ENCODE results near the gene POC1A.
"Not testable (repeated sequence)": the region's sequence is repeated elsewhere in the genome, so short reads cannot be mapped to it uniquely, and the experiment has no call there.

Gene POC1A

DNA sequence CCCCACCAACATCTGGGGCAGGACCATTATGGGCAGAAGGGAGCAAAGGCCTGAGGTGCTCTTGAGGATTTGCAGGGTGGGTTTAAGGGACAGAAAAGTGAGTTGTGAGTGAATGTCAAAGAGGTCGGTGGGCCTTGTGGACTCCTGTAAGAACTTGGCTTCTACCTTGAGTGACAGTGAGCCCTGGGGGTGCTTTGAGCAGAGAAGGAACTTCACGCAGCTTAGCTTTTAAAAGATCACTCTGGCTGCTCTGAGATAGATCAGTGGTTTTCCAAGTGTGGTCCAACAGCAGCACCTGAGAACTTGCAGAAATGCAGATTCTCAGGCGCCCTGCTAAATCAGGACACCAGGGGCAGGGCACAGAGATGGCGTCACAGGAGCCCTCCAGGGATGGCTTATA is 28.5 kb upstream of the POC1A start:
- no peaks in the 10 kb centered on the region for H3K9me3 ChIP-seq (ENCODE audit: control insufficient read depth, insufficient read depth, low read depth, low read length)
- H3K27me3 ChIP-seq (ENCODE audit: control insufficient read depth, insufficient read depth, low read length), result no peaks in the 10 kb centered on the region
- no peak overlapping the region for H3K4me3 ChIP-seq (ENCODE audit: low read depth, low read length)
- no peaks in the 10 kb centered on the region; the same call in 1 of the 2 replicates for H3K4me1 ChIP-seq (ENCODE audit: control insufficient read depth, insufficient read depth, low read length)
- no peaks in the 10 kb centered on the region for H3K36me3 ChIP-seq (ENCODE audit: control insufficient read depth, insufficient read depth, low read length)
- H3K27ac ChIP-seq (ENCODE audit: low read depth, low read length), result no peak overlapping the region
- H3K9ac ChIP-seq (ENCODE audit: low read length), result no peak overlapping the region

- H3K4me1 ChIP-seq (ENCODE audit: control insufficient read depth, insufficient read depth, low read length), result no peaks in the 10 kb centered on the region; the same call in 1 of the 2 replicates
- H3K9ac ChIP-seq (ENCODE audit: low read length), result no peak overlapping the region
- no peaks in the 10 kb centered on the region for H3K36me3 ChIP-seq (ENCODE audit: control insufficient read depth, insufficient read depth, low read length)
- H3K9me3 ChIP-seq (ENCODE audit: control insufficient read depth, insufficient read depth, low read depth, low read length), result no peaks in the 10 kb centered on the region
- H3K4me3 ChIP-seq (ENCODE audit: low read depth, low read length), result no peak overlapping the region
- no peaks in the 10 kb centered on the region for H3K27me3 ChIP-seq (ENCODE audit: control insufficient read depth, insufficient read depth, low read length)
- H3K27ac ChIP-seq (ENCODE audit: low read depth, low read length), result no peak overlapping the region
Observed at GRCh38 chr3:52182196-52182595, 28.0 kb upstream of the POC1A start.

DNA sequence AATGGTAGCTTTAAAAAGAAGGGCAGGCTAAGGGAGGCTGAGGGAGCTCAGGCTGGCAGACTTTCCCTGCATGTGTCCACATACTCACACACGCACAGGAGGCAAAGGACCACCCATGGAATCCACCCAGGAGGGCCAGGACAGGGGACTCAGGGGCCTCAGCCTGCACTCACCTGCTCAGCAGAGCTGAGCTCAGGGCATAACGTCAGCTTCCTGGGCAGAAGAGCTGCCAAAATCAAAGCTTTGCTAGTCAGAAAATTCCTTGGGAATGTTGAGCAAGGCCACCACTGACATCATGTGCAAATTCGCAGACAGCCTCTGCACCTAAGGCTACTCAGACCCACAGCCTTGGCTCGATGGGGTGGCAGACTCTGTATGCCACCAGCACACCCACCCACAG is 27.3 kb upstream of the POC1A start:
- H3K27me3 ChIP-seq (ENCODE audit: control insufficient read depth, insufficient read depth, low read length), result no peaks in the 10 kb centered on the region
- H3K9me3 ChIP-seq (ENCODE audit: control insufficient read depth, insufficient read depth, low read depth, low read length), result no peaks in the 10 kb centered on the region
- no peaks in the 10 kb centered on the region for H3K36me3 ChIP-seq (ENCODE audit: control insufficient read depth, insufficient read depth, low read length)
- no peak overlapping the region for H3K27ac ChIP-seq (ENCODE audit: low read depth, low read length)
- H3K4me1 ChIP-seq (ENCODE audit: control insufficient read depth, insufficient read depth, low read length), result no peaks in the 10 kb centered on the region; the same call in 1 of the 2 replicates
- H3K4me3 ChIP-seq (ENCODE audit: low read depth, low read length), result no peak overlapping the region
- no peak overlapping the region for H3K9ac ChIP-seq (ENCODE audit: low read length)

GRCh38 chr3:52178537-52178936 is 24.3 kb upstream of the POC1A start:
- Histone ChIP-seq H3K4me3 (ENCODE audit: low read depth, low read length) (no peak overlapping the region), H3K9ac (ENCODE audit: low read length) (no peak overlapping the region), H3K27ac (ENCODE audit: low read depth, low read length) (no peak overlapping the region), H3K4me1 (ENCODE audit: control insufficient read depth, insufficient read depth, low read length) (no peaks in the 10 kb centered on the region; the same call in 1 of the 2 replicates), H3K27me3 (ENCODE audit: control insufficient read depth, insufficient read depth, low read length) (no peaks in the 10 kb centered on the region), H3K9me3 (ENCODE audit: control insufficient read depth, insufficient read depth, low read depth, low read length) (no peaks in the 10 kb centered on the region), H3K36me3 (ENCODE audit: control insufficient read depth, insufficient read depth, low read length) (no peaks in the 10 kb centered on the region)

GRCh38 chr3:52178126-52178525 is 23.9 kb upstream of the POC1A start:
- not testable (repeated sequence) for H3K4me1 ChIP-seq (ENCODE audit: control insufficient read depth, insufficient read depth, low read length); H3K4me3 ChIP-seq (ENCODE audit: low read depth, low read length); H3K9ac ChIP-seq (ENCODE audit: low read length); H3K9me3 ChIP-seq (ENCODE audit: control insufficient read depth, insufficient read depth, low read depth, low read length); H3K27ac ChIP-seq (ENCODE audit: low read depth, low read length); H3K36me3 ChIP-seq (ENCODE audit: control insufficient read depth, insufficient read depth, low read length); H3K27me3 ChIP-seq (ENCODE audit: control insufficient read depth, insufficient read depth, low read length)

DNA sequence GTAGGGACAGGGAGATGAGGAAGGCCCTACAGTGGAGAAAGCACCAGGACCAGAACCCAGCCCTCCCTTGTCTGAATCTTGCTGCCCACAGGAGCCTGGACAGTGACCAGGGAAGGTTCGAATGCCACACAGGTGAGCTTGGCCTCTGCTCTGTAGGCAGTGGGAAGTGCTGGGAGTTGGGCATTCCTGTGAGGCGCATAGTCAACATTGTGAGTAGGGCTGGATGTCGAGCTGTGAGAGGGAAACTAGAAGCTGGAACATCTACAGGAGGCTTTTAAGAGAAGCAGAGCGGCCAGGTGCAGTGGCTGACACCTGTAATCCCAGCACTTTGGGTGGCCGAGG is 23.4 kb upstream of the POC1A start:
- no peak overlapping the region for H3K4me3 ChIP-seq (ENCODE audit: low read depth, low read length)
- no peaks in the 10 kb centered on the region for H3K27me3 ChIP-seq (ENCODE audit: control insufficient read depth, insufficient read depth, low read length)
- no peak overlapping the region for H3K9ac ChIP-seq (ENCODE audit: low read length)
- no peaks in the 10 kb centered on the region; the same call in 1 of the 2 replicates for H3K4me1 ChIP-seq (ENCODE audit: control insufficient read depth, insufficient read depth, low read length)
- no peaks in the 10 kb centered on the region for H3K9me3 ChIP-seq (ENCODE audit: control insufficient read depth, insufficient read depth, low read depth, low read length)
- H3K27ac ChIP-seq (ENCODE audit: low read depth, low read length), result no peak overlapping the region
- no peaks in the 10 kb centered on the region for H3K36me3 ChIP-seq (ENCODE audit: control insufficient read depth, insufficient read depth, low read length)

GRCh38 chr3:52176951-52177700 is 22.9 kb upstream of the POC1A start:
- no peak overlapping the region for H3K4me3 ChIP-seq (ENCODE audit: low read depth, low read length)
- no peaks in the 10 kb centered on the region for H3K27me3 ChIP-seq (ENCODE audit: control insufficient read depth, insufficient read depth, low read length)
- H3K27ac ChIP-seq (ENCODE audit: low read depth, low read length), result no peak overlapping the region
- no peak overlapping the region for H3K9ac ChIP-seq (ENCODE audit: low read length)
- no peaks in the 10 kb centered on the region for H3K9me3 ChIP-seq (ENCODE audit: control insufficient read depth, insufficient read depth, low read depth, low read length)
- no peaks in the 10 kb centered on the region; the same call in 1 of the 2 replicates for H3K4me1 ChIP-seq (ENCODE audit: control insufficient read depth, insufficient read depth, low read length)
- H3K36me3 ChIP-seq (ENCODE audit: control insufficient read depth, insufficient read depth, low read length), result no peaks in the 10 kb centered on the region

DNA sequence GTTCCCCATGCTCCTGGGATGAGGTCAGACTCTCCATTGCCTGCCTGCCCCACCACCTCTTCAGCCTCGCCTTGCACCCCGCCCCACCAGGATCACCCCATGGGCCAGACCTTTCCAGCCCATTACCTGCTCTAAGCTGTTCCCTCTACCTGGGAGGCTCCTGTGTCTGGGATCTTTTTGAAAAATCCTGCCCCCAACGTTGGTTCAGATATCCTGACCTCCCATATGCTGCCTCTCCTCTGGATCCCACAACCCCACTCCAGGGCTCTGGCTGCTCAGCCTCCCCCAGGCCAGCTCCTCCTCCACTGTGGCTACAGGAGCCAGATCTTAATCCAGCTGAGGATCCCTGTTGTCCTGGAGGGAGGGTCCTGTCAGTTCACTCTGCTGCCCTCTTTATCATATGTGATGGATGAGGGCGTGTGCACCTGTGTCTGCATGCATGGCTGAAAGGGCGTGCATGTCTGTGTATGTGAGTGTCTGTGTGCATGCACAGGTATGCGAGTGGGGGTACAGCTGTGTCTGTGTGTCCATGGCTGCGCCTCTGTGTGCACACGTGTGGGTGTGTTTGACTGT is 22.0 kb upstream of the POC1A start:
- Histone ChIP-seq H3K27me3 (ENCODE audit: control insufficient read depth, insufficient read depth, low read length) (no peaks in the 10 kb centered on the region), H3K36me3 (ENCODE audit: control insufficient read depth, insufficient read depth, low read length) (no peaks in the 10 kb centered on the region), H3K4me3 (ENCODE audit: low read depth, low read length) (no peak overlapping the region), H3K9me3 (ENCODE audit: control insufficient read depth, insufficient read depth, low read depth, low read length) (no peaks in the 10 kb centered on the region), H3K4me1 (ENCODE audit: control insufficient read depth, insufficient read depth, low read length) (no peaks in the 10 kb centered on the region; the same call in 1 of the 2 replicates), H3K27ac (ENCODE audit: low read depth, low read length) (no peak overlapping the region), H3K9ac (ENCODE audit: low read length) (no peak overlapping the region)

DNA sequence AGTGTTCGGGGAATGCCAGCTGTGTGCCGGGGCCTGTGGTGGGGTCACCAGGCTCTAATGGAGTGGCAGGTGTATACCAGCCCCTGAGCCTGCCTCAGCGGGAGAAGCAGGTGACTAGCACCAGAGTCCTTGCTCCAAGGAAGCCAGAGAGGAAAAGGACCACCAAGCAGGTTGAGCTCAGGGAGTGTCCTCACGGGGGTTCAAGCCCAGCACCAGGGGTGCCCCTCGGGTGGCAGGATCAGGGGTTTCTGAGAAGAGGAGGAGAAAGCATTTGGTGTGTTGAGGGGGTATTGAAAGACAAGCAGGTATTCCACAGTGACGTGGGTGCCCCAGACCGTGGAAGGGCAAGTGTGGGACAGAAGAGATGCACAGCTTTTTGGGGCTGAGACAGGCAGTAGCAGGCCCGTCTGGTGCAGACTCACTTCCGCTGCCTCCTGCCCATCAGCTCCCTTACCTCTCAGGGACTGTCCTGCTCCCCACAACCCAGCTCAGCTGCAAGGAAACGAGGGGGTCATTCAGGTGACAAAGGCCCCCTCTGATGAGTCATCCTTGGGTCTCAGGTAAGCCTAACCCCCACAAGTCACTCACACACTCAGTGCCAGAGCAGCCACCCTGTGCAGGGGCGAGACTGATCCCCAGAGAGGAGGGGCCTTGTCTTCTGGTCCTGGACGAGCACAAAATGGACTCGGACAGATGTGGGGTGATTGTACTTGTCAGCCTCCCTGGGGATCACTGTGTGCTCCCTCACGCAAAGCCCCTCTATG is 21.4 kb upstream of the POC1A start:
- no peak overlapping the region for H3K4me3 ChIP-seq (ENCODE audit: low read depth, low read length)
- no peak overlapping the region for H3K27ac ChIP-seq (ENCODE audit: low read depth, low read length)
- H3K9ac ChIP-seq (ENCODE audit: low read length), result no peak overlapping the region
- H3K9me3 ChIP-seq (ENCODE audit: control insufficient read depth, insufficient read depth, low read depth, low read length), result no peaks in the 10 kb centered on the region
- H3K36me3 ChIP-seq (ENCODE audit: control insufficient read depth, insufficient read depth, low read length), result no peaks in the 10 kb centered on the region
- H3K27me3 ChIP-seq (ENCODE audit: control insufficient read depth, insufficient read depth, low read length), result no peaks in the 10 kb centered on the region
- H3K4me1 ChIP-seq (ENCODE audit: control insufficient read depth, insufficient read depth, low read length), result no peaks in the 10 kb centered on the region; the same call in 1 of the 2 replicates

GRCh38 chr3:52174896-52175295 is 20.7 kb upstream of the POC1A start:
- Histone ChIP-seq H3K9me3 (ENCODE audit: control insufficient read depth, insufficient read depth, low read depth, low read length) (no peaks in the 10 kb centered on the region), H3K27ac (ENCODE audit: low read depth, low read length) (no peak overlapping the region), H3K4me1 (ENCODE audit: control insufficient read depth, insufficient read depth, low read length) (no peaks in the 10 kb centered on the region; the same call in 1 of the 2 replicates), H3K9ac (ENCODE audit: low read length) (no peak overlapping the region), H3K4me3 (ENCODE audit: low read depth, low read length) (no peak overlapping the region), H3K36me3 (ENCODE audit: control insufficient read depth, insufficient read depth, low read length) (no peaks in the 10 kb centered on the region), H3K27me3 (ENCODE audit: control insufficient read depth, insufficient read depth, low read length) (no peaks in the 10 kb centered on the region)

DNA sequence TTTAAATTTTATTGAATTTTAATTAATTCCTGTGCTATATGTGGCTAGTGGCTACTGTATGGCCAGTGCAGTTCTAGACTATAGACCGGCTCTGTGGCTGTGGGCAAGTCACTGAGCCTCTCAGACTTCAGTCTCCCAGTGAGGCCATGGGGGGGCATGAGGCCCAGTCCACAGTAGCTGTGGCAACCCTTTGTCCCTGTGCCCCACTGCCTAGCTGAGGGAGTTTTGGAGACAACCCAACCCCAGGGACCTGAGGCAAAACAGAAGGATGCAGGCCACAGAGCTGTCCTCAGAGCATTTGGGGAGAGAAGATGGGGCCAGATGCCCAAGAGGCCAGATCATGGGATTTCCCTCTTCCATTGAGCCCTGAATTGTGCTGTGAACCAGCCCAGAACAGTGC is 18.9 kb upstream of the POC1A start:
- H3K9me3 ChIP-seq (ENCODE audit: control insufficient read depth, insufficient read depth, low read depth, low read length), result no peaks in the 10 kb centered on the region
- H3K9ac ChIP-seq (ENCODE audit: low read length), result no peak overlapping the region
- no peaks in the 10 kb centered on the region; the same call in 1 of the 2 replicates for H3K4me1 ChIP-seq (ENCODE audit: control insufficient read depth, insufficient read depth, low read length)
- H3K27me3 ChIP-seq (ENCODE audit: control insufficient read depth, insufficient read depth, low read length), result no peaks in the 10 kb centered on the region
- H3K27ac ChIP-seq (ENCODE audit: low read depth, low read length), result no peak overlapping the region
- H3K4me3 ChIP-seq (ENCODE audit: low read depth, low read length), result no peak overlapping the region
- H3K36me3 ChIP-seq (ENCODE audit: control insufficient read depth, insufficient read depth, low read length), result no peaks in the 10 kb centered on the region

Measured in HUES6 (cell line).